Stimulated activated CD8-positive, alpha-beta memory T cell treated with anti-CD3 and anti-CD28 coated beads, Interleukin-15, amount 100 ng/mL, for 24 hours (primary cell): Measurements from ENCODE around the gene ARHGAP42.

Source experiments
- DNase-seq: peaks from one replicate; pipeline ENCODE4 v3.0.0-alpha.2; 2020; ENCODE audit warnings: low read depth

ARHGAP42 gene

GRCh38 chr11:100918551-100919500, 231.7 kb downstream of the ARHGAP42 start:
- DNase-seq: no peak

GRCh38 chr11:100920593-100920992, 233.5 kb downstream of the ARHGAP42 start:
- no peak for DNase-seq

GRCh38 chr11:100922121-100922520, 235.0 kb downstream of the ARHGAP42 start:
- no peak for DNase-seq

GRCh38 chr11:100923555-100923954, 236.5 kb downstream of the ARHGAP42 start:
- no peak for DNase-seq

- no peak for DNase-seq
These were observed 238.8 kb downstream of the ARHGAP42 start for GRCh38 chr11:100925935-100926334.

GRCh38 chr11:100927579-100927978, 240.5 kb downstream of the ARHGAP42 start:
- no peak for DNase-seq

GRCh38 chr11:100928426-100928825, 241.3 kb downstream of the ARHGAP42 start:
- no peak for DNase-seq

- no peak for DNase-seq
These were observed 242.3 kb downstream of the ARHGAP42 start for GRCh38 chr11:100929377-100929776.

- no peak for DNase-seq
These were observed 243.2 kb downstream of the ARHGAP42 start for GRCh38 chr11:100930185-100930778.

- DNase-seq: no peak
These were observed 245.5 kb downstream of the ARHGAP42 start for GRCh38 chr11:100932474-100933100.

- no peak for DNase-seq
These were observed 249.7 kb downstream of the ARHGAP42 start for GRCh38 chr11:100936781-100937180.

- no peak for DNase-seq
These were observed 252.5 kb downstream of the ARHGAP42 start for GRCh38 chr11:100939571-100939970.

GRCh38 chr11:100940111-100940510, 253.0 kb downstream of the ARHGAP42 start:
- no peak for DNase-seq

- no peak for DNase-seq
These were observed 253.9 kb downstream of the ARHGAP42 start for GRCh38 chr11:100941033-100941432.

GRCh38 chr11:100942016-100942415, 254.9 kb downstream of the ARHGAP42 start:
- DNase-seq: no peak

- DNase-seq: no peak
These were observed 261.8 kb downstream of the ARHGAP42 start for GRCh38 chr11:100948936-100949335.

GRCh38 chr11:100949443-100949842, 262.4 kb downstream of the ARHGAP42 start:
- DNase-seq: no peak

GRCh38 chr11:100955318-100955717, 268.2 kb downstream of the ARHGAP42 start:
- DNase-seq: no peak

GRCh38 chr11:100956351-100956750, 269.3 kb downstream of the ARHGAP42 start:
- DNase-seq: no peak

GRCh38 chr11:100957499-100957898, 270.4 kb downstream of the ARHGAP42 start:
- DNase-seq: no peak

- no peak for DNase-seq
These were observed 274.5 kb downstream of the ARHGAP42 start for GRCh38 chr11:100961633-100962032.

GRCh38 chr11:100963375-100963774, 276.3 kb downstream of the ARHGAP42 start:
- no peak for DNase-seq

- DNase-seq: no peak
These were observed 277.3 kb downstream of the ARHGAP42 start for GRCh38 chr11:100964435-100964834.
